Esophagus muscularis mucosa (tissue), 3 donors: ENCODE measurements around the gene FAM81A.

Experiments used
- EP300 ChIP-seq: sonication (generic); formaldehyde crosslinking; IDR thresholded peaks from one replicate; pipeline ENCODE4 v1.6.1; 2017; ENCODE audit warnings: antibody characterized with exemption
- TF ChIP-seq, protein P1 (sequence below), 3 experiments: fragments of 200-600 bp in 2 of 3; fragments of 450-650 bp in 1 of 3; sonication (generic) in 2 of 3; IDR thresholded peaks; one replicate each; pipeline ENCODE4 v1.5.1; 2017 to 2019; ENCODE audit warnings: antibody characterized with exemption in 3 of 3, mild to moderate bottlenecking in 2 of 3, moderate library complexity in 1 of 3

DNA sequence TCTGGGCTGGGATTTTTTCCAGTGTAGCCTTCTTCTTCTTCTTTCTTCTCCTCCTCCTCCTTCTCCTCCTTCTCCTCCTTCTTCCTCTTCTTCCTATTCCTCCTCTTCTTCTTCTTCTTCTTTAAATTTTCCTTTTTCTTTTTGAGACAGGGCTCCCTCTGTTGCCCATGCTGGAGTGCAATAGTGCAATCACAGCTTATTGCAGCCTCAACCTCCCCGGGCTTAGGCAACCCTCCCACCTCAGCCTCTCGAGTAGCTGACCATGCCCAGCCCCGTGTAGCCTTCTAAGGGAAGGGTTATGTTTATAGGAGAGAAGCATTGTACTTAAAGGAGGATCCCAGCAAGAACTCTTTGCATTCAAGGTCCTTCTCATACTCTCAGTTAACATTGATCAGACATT lies 41.3 kb upstream of the FAM81A start:
- TF ChIP-seq, protein P1, sequence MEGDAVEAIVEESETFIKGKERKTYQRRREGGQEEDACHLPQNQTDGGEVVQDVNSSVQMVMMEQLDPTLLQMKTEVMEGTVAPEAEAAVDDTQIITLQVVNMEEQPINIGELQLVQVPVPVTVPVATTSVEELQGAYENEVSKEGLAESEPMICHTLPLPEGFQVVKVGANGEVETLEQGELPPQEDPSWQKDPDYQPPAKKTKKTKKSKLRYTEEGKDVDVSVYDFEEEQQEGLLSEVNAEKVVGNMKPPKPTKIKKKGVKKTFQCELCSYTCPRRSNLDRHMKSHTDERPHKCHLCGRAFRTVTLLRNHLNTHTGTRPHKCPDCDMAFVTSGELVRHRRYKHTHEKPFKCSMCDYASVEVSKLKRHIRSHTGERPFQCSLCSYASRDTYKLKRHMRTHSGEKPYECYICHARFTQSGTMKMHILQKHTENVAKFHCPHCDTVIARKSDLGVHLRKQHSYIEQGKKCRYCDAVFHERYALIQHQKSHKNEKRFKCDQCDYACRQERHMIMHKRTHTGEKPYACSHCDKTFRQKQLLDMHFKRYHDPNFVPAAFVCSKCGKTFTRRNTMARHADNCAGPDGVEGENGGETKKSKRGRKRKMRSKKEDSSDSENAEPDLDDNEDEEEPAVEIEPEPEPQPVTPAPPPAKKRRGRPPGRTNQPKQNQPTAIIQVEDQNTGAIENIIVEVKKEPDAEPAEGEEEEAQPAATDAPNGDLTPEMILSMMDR (IDR thresholded peaks at IDR 0.05): no peak
- TF ChIP-seq EP300: no peak
